H1 (cell line): Measurements from ENCODE around the gene P2RY13. TPM values are rescaled to one million over a fixed set of nuclear protein-coding genes. Genes with fewer than 3 reads are reported as not detected.
A peak's percentile ranks its signal among the peaks of the same experiment; 100 is the strongest.

Experiments
- CTCF ChIA-PET: fragments of 300-600 bp; sonication (Branson Sonifier 250); formaldehyde crosslinking; loops from one replicate; lab custom pipeline; 2021; ENCODE audit not compliant: partially characterized antibody; lab: Charles Lee
- POLR2A ChIA-PET: fragments of 300-600 bp; sonication (Branson Sonifier 250); formaldehyde crosslinking; loops from one replicate; lab custom pipeline; 2021; ENCODE audit warnings: inconsistent platforms; ENCODE audit not compliant: partially characterized antibody; lab: Charles Lee
- DNase-seq, 2 experiments: peaks; one replicate each; pipeline versions ENCODE4 v3.0.0 to v3.0.0-alpha.2; 2010 to 2022; ENCODE audit warnings: low spot score in 2 of 2, low read depth in 1 of 2, mixed read lengths in 1 of 2
- FAIRE-seq: peaks from 2 replicates; lab custom pipeline; 2011; peaks lifted over from hg19 to GRCh38; lab: Jason Lieb, UNC
- H2AFZ ChIP-seq: 2 replicates; pipeline ENCODE4 v1.8.1; 2012; ENCODE audit warnings: low read length, inconsistent platforms
- H2AK5ac ChIP-seq: 2 replicates; pipeline ENCODE4 v1.6.1; 2013; ENCODE audit warnings: low read depth, low read length
- H2BK120ac ChIP-seq: replicated peaks from 2 replicates; pipeline ENCODE3; 2013; ENCODE audit warnings: low read depth, low read length, inconsistent platforms
- H2BK12ac ChIP-seq: 2 replicates; pipeline ENCODE4 v1.6.1; 2013; ENCODE audit warnings: low read depth, low read length
- H2BK15ac ChIP-seq: 2 replicates; pipeline ENCODE4 v1.6.1; 2013; ENCODE audit warnings: low read length
- H2BK20ac ChIP-seq: 2 replicates; pipeline ENCODE4 v1.6.1; 2013; ENCODE audit warnings: low read length
- H2BK5ac ChIP-seq: 2 replicates; pipeline ENCODE4 v1.6.1; 2013; ENCODE audit warnings: low read depth, low read length
- H3K14ac ChIP-seq: 2 replicates; pipeline ENCODE4 v1.6.1; 2013; ENCODE audit warnings: inconsistent platforms; ENCODE audit not compliant: insufficient read length
- H3K18ac ChIP-seq: 2 replicates; pipeline ENCODE4 v1.6.1; 2013; ENCODE audit warnings: low read length; ENCODE audit errors: extremely low read depth
- H3K23ac ChIP-seq: 2 replicates; pipeline ENCODE4 v1.6.1; 2013; ENCODE audit warnings: inconsistent platforms; ENCODE audit not compliant: insufficient read length
- H3K23me2 ChIP-seq: 2 replicates; pipeline ENCODE4 v1.6.1; 2013; ENCODE audit warnings: low read depth, low read length
- H3K27ac ChIP-seq: 2 replicates; pipeline ENCODE4 v1.6.1; 2011; ENCODE audit warnings: low read depth, low read length, inconsistent platforms
- H3K27me3 ChIP-seq, 4 experiments: replicated peaks in 1 of 4; 1 replicate in 1 of 4; 2 replicates in 3 of 4; pipeline versions ENCODE4 v1.6.1 to v1.8.1; 2011 to 2013; ENCODE audit warnings: low read length in 3 of 4, mild to moderate bottlenecking in 3 of 4, inconsistent platforms in 2 of 4, mixed read lengths in 2 of 4, moderate library complexity in 1 of 4; ENCODE audit not compliant: control insufficient read depth in 3 of 4, insufficient read depth in 3 of 4; ENCODE audit errors: extremely low read depth in 1 of 4
- H3K36me3 ChIP-seq, 4 experiments: 2 replicates each; pipeline versions ENCODE4 v1.6.1 to v1.8.1; 2011 to 2013; ENCODE audit warnings: mild to moderate bottlenecking in 4 of 4, low read length in 3 of 4, moderate library complexity in 2 of 4, control low read depth in 1 of 4, inconsistent platforms in 1 of 4; ENCODE audit not compliant: insufficient read depth in 4 of 4, control insufficient read depth in 2 of 4
- H3K4ac ChIP-seq: replicated peaks from 2 replicates; pipeline ENCODE3; 2013; ENCODE audit warnings: low read length, low read depth, mixed read lengths, inconsistent platforms; ENCODE audit not compliant: insufficient read length
- H3K4me1 ChIP-seq, 4 experiments: replicated peaks in 1 of 4; 1 replicate in 1 of 4; 2 replicates in 3 of 4; pipeline versions ENCODE4 v1.6.1 to v1.8.1; 2011 to 2013; ENCODE audit warnings: low read length in 3 of 4, inconsistent platforms in 2 of 4, mixed read lengths in 1 of 4; ENCODE audit not compliant: insufficient read depth in 4 of 4, control insufficient read depth in 3 of 4
- H3K4me2 ChIP-seq, 2 experiments: 2 replicates each; pipeline versions ENCODE4 v1.6.1 to v1.8.1; 2011 to 2013; ENCODE audit warnings: low read depth in 2 of 2, low read length in 2 of 2, control low read depth in 1 of 2, inconsistent platforms in 1 of 2, mild to moderate bottlenecking in 1 of 2; ENCODE audit not compliant: insufficient read depth in 1 of 2
- H3K4me3 ChIP-seq, 4 experiments: fragments of 200-600, 300-600 bp in 1 of 4; sonication (generic), shearing (Covaris generic), sonication (Bioruptor Twin) in 1 of 4; 2 replicates each; pipeline versions ENCODE4 v1.5.1 to v1.8.1; 2011 to 2016; ENCODE audit warnings: low read length in 4 of 4, low read depth in 3 of 4, control low read depth in 2 of 4, inconsistent platforms in 2 of 4, mild to moderate bottlenecking in 2 of 4, mixed read lengths in 1 of 4, moderate library complexity in 1 of 4; ENCODE audit not compliant: insufficient read depth in 2 of 4; ENCODE audit errors: extremely low read depth in 1 of 4
- H3K56ac ChIP-seq: replicated peaks from 2 replicates; pipeline ENCODE3; 2013; ENCODE audit warnings: low read depth, mild to moderate bottlenecking, mixed read lengths, low read length, inconsistent platforms; ENCODE audit not compliant: insufficient read length
- H3K79me1 ChIP-seq: 2 replicates; pipeline ENCODE4 v1.6.1; 2013; ENCODE audit warnings: low read depth, low read length, control low read depth
- H3K79me2 ChIP-seq, 2 experiments: 2 replicates each; pipeline versions ENCODE4 v1.6.1 to v1.8.1; 2012 to 2013; ENCODE audit warnings: low read length in 2 of 2, mild to moderate bottlenecking in 2 of 2, inconsistent platforms in 1 of 2; ENCODE audit not compliant: insufficient read depth in 2 of 2, control insufficient read depth in 1 of 2
- H3K9ac ChIP-seq, 4 experiments: replicated peaks in 1 of 4; 1 replicate in 1 of 4; 2 replicates in 3 of 4; pipeline versions ENCODE4 v1.6.1 to v1.8.1; 2011 to 2013; ENCODE audit warnings: low read depth in 3 of 4, low read length in 3 of 4, control low read depth in 2 of 4, mild to moderate bottlenecking in 2 of 4, moderate library complexity in 2 of 4, inconsistent platforms in 1 of 4; ENCODE audit errors: extremely low read depth in 1 of 4
- H3K9me3 ChIP-seq, 2 experiments: 2 replicates each; pipeline versions ENCODE4 v1.6.1 to v1.8.1; 2012 to 2013; ENCODE audit warnings: mild to moderate bottlenecking in 2 of 2, moderate library complexity in 2 of 2, control low read depth in 1 of 2, inconsistent platforms in 1 of 2, low read depth in 1 of 2, low read length in 1 of 2, mixed read lengths in 1 of 2; ENCODE audit not compliant: insufficient read depth in 2 of 2
- H4K20me1 ChIP-seq, 2 experiments: replicated peaks in 1 of 2; 2 replicates each; pipeline versions ENCODE3 to v1.8.1; 2011 to 2013; ENCODE audit warnings: inconsistent platforms in 2 of 2, low read length in 2 of 2, mild to moderate bottlenecking in 1 of 2; ENCODE audit not compliant: insufficient read depth in 2 of 2, control insufficient read depth in 1 of 2
- H4K5ac ChIP-seq: 2 replicates; pipeline ENCODE4 v1.6.1; 2013; ENCODE audit warnings: low read length, low read depth, mixed read lengths, inconsistent platforms; ENCODE audit not compliant: insufficient read length
- H4K8ac ChIP-seq: 2 replicates; pipeline ENCODE4 v1.8.0; 2013; ENCODE audit warnings: mild to moderate bottlenecking, moderate library complexity, low read length, inconsistent platforms; ENCODE audit not compliant: insufficient read depth; ENCODE audit errors: extremely low read depth
- H4K91ac ChIP-seq: replicated peaks from 2 replicates; pipeline ENCODE3; 2013; ENCODE audit warnings: low read length, mixed read lengths, inconsistent platforms; ENCODE audit not compliant: insufficient read length
- CREB1 ChIP-seq: IDR thresholded peaks from 2 replicates; pipeline ENCODE4 v1.6.1; 2012; ENCODE audit warnings: inconsistent platforms
- EGR1 ChIP-seq: IDR thresholded peaks from 2 replicates; pipeline ENCODE4 v1.6.1; 2011; ENCODE audit warnings: low read depth, low read length, borderline replicate concordance
- KDM4A ChIP-seq: IDR thresholded peaks from one replicate; pipeline ENCODE4 v1.7.1; 2012; ENCODE audit warnings: low read depth, mild to moderate bottlenecking, moderate library complexity, low read length, inconsistent platforms; ENCODE audit not compliant: severe bottlenecking
- PHF8 ChIP-seq: fragments of 200-600 bp; sonication (generic); conservative IDR thresholded peaks from 2 replicates; pipeline ENCODE4 v1.7.1; 2012; ENCODE audit warnings: low read depth, mild to moderate bottlenecking, inconsistent platforms, low read length, moderate library complexity
- TCF12 ChIP-seq: IDR thresholded peaks from 2 replicates; pipeline ENCODE4 v1.6.1; 2011; ENCODE audit warnings: low read depth, mild to moderate bottlenecking, low read length
- TEAD4 ChIP-seq: IDR thresholded peaks from 2 replicates; pipeline ENCODE4 v1.6.1; 2012; ENCODE audit warnings: low read depth, low read length, inconsistent platforms, mixed read lengths
- ZNF274 ChIP-seq: IDR thresholded peaks from 2 replicates; pipeline ENCODE4 v1.7.0; 2012; ENCODE audit warnings: low read length, borderline replicate concordance; ENCODE audit errors: extremely low read depth
- polyA plus RNA-seq, 7 experiments: library from polyadenylated mRNA; depleted of rRNA in 3 of 7; stranded (reverse) in 5 of 7; unstranded in 2 of 7; fragments of >200 nt in 5 of 7; fragments of 200-250 nt in 2 of 7; gene quantifications; 1 replicate in 5 of 7; 2 replicates in 1 of 7; 4 replicates in 1 of 7; pipeline versions ENCODE4 v1.2.1 to v1.2.3, GENCODE V29; 2011 to 2013; ENCODE audit warnings: missing spikeins in 2 of 7, mixed read lengths in 2 of 7
- total RNA-seq: library from RNA; stranded (reverse); fragmentation: NEBNext Ultra II Directional; extraction: Animal tissue kit (Norgen Biotek cat#: 25700); gene quantifications from 2 replicates; pipeline ENCODE4 v1.2.1, GENCODE V29; 2021

The P2RY13 gene
- total and polyA plus RNA-seq, 2 of the 8 experiments (the other 6 are each of a cell fraction or from before 2014, with no cell fraction given): not detected

GRCh38 chr3:151307131-151307530 lies 22.2 kb downstream of the P2RY13 start:
- H4K20me1 ChIP-seq: peaks cover 0 to 2% of the 10 kb centered on the region in 2 experiments
- DNase-seq: no peak
- H3K27me3 ChIP-seq: 0 out of 7 replicates have a peak, but pooled peaks cover 0 to 3% (median 0%) of the 10 kb centered on the region in 4 experiments
- no peak overlapping the region for H3K56ac ChIP-seq
- H4K91ac ChIP-seq: no peak overlapping the region
- no peak overlapping the region for H2AK5ac ChIP-seq
- no peaks in the 10 kb centered on the region for H3K79me1 ChIP-seq
- no peak overlapping the region for H4K5ac ChIP-seq
- no peak overlapping the region for H2AFZ ChIP-seq
- H3K4ac ChIP-seq: no peak overlapping the region
- H2BK15ac ChIP-seq: no peak overlapping the region
- H3K27ac ChIP-seq: no peak overlapping the region
- POLR2A ChIA-PET: no interaction called here
- no peak overlapping the region for H4K8ac ChIP-seq
- H3K23me2 ChIP-seq: no peaks in the 10 kb centered on the region
- peaks cover 7 to 28% (median 16%) of the 10 kb centered on the region in 4 experiments for H3K4me1 ChIP-seq
- no peak for TF ChIP-seq TCF12
- TF ChIP-seq TEAD4: 0 out of 2 replicates have a peak, but pooled peaks have one; percentile 11
- no peak for TF ChIP-seq ZNF274
- no peak for TF ChIP-seq CREB1
- no peak for TF ChIP-seq PHF8
- no peak for TF ChIP-seq EGR1
- no peak for TF ChIP-seq KDM4A
- no peak overlapping the region for H3K14ac ChIP-seq
- H2BK12ac ChIP-seq: no peak overlapping the region
- FAIRE-seq: no peak
- H3K79me2 ChIP-seq: no peaks in the 10 kb centered on the region
- no peak overlapping the region for H3K9ac ChIP-seq
- CTCF ChIA-PET: interaction anchor here (0.7 to 1.5 kb wide), 9 partner anchors 9 to 505 kb away, joined by 3 to 5 read pairs (median 3); partner anchors contain the start of gene GPR87
- no peak overlapping the region for H2BK20ac ChIP-seq
- no peaks in the 10 kb centered on the region for H3K9me3 ChIP-seq
- H2BK120ac ChIP-seq: no peak overlapping the region
- H3K4me2 ChIP-seq: peak overlapping the region in 1 of 2 experiments; percentile 36; a peak in 1 of 4 replicates
- H3K36me3 ChIP-seq: no peaks in the 10 kb centered on the region
- no peak overlapping the region for H3K4me3 ChIP-seq
- no peak overlapping the region for H3K18ac ChIP-seq
- H2BK5ac ChIP-seq: no peak overlapping the region
- H3K23ac ChIP-seq: no peak overlapping the region
